ENCODE measurements around the gene ERMN. TPM values are rescaled to one million over a fixed set of nuclear protein-coding genes. Genes with fewer than 3 reads are reported as not detected.
"Not testable (repeated sequence)": the region's sequence is repeated elsewhere in the genome, so short reads cannot be mapped to it uniquely, and the experiment has no call there.

Gene ERMN
- total RNA-seq, 2 experiments from 2014 or later = 1.0 to 1.8 TPM

DNA sequence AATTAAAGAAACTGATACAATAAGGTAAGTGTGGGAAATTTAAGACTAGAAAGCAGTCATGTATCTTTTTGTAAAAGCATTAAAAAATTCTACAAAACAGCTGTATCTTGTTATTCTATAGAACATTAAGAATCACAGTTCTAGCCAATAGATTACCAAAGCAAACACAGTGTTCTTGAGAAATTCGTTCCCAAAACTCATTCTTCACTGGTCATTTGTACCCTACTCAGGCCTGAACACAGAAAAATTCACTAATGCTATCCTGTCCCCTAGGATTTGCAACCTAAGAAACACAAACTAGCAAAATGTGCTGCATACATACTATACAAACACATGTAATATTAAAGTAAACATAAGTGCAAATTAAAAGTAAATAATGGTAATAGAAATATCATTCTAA is 29.1 kb downstream of the ERMN start:
- DNase-seq = no peak
- intact Hi-C loops (cut with DNase I, micrococcal nuclease) = no loop called here
- Mint-ChIP-seq H3K4me3 (no peak overlapping the region), H3K27me3 (peaks cover 5% of the 10 kb centered on the region), H3K9me3 (ENCODE audit: low read depth) (no peaks in the 10 kb centered on the region), H3K4me1 (no peaks in the 10 kb centered on the region), H3K36me3 (ENCODE audit: low read depth) (no peaks in the 10 kb centered on the region), H3K27ac (no peak overlapping the region)
- POLR2A ChIA-PET = no interaction called here
- CTCF ChIA-PET = interaction anchor here (0.8 to 1.2 kb wide), 2 partner anchors 127 to 728 kb away, joined by 3 read pairs; no protein-coding TSS in a partner anchor
- no peak for ATAC-seq

DNA sequence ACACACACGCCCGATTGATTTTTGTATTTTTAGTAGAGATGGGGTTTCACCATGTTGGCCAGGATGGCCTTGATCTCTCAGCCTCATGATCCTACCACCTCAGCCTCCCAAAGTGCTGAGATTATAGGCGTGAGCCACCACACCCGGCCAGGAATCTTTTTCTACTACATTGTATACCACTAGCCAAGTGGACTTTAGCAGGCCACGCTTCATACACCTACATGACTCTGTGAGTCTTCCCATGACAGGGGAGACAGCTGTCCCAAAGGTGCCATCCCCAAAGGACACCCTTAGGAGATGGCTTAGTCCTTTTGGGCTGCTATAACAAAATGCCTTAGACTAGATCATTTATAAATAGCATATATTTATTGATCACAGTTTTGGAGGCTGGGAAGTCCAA is 32.8 kb downstream of the ERMN start:
- ChIA-PET CTCF (interaction anchor here (1.4 to 3.2 kb wide), 2 partner anchors 9 to 14 kb away, joined by 3 to 21 read pairs; no protein-coding TSS in a partner anchor), POLR2A (no interaction called here)
- intact Hi-C loops (cut with DNase I, micrococcal nuclease) = no loop called here
- ATAC-seq (no peak), DNase-seq (no peak)
- H3K4me3 Mint-ChIP-seq = no peak overlapping the region
- H3K36me3 Mint-ChIP-seq (ENCODE audit: low read depth) = no peaks in the 10 kb centered on the region
- H3K9me3 Mint-ChIP-seq (ENCODE audit: low read depth) = no peaks in the 10 kb centered on the region
- H3K27me3 Mint-ChIP-seq = peaks cover 3% of the 10 kb centered on the region
- no peak overlapping the region for H3K27ac Mint-ChIP-seq
- H3K4me1 Mint-ChIP-seq = no peaks in the 10 kb centered on the region

DNA sequence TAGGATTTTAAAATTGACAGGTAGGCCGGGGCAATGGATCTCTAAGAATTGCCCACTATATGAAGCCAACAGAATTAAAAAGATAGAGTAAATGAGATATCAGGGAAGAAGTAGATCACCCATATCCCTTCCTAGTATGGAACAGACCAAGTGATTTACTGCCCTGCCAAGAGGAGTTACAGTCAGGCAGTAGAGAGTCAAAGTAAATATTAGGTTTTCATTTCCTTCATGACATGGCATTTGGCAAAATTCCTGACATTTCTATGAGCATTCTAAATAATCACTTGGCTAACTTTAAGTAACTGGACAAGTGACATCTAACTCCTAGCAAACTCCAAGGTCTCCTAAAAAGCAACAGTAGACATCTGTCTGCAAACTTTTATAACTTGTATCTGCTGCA is 34.6 kb downstream of the ERMN start:
- Mint-ChIP-seq H3K4me3 (no peak overlapping the region), H3K27me3 (no peaks in the 10 kb centered on the region), H3K9me3 (ENCODE audit: low read depth) (no peaks in the 10 kb centered on the region), H3K36me3 (ENCODE audit: low read depth) (no peaks in the 10 kb centered on the region), H3K4me1 (no peaks in the 10 kb centered on the region), H3K27ac (no peak overlapping the region)
- ChIA-PET POLR2A (no interaction called here), CTCF (no interaction called here)
- ATAC-seq (no peak), DNase-seq (no peak)
- intact Hi-C loops (cut with DNase I, micrococcal nuclease) = no loop called here

DNA sequence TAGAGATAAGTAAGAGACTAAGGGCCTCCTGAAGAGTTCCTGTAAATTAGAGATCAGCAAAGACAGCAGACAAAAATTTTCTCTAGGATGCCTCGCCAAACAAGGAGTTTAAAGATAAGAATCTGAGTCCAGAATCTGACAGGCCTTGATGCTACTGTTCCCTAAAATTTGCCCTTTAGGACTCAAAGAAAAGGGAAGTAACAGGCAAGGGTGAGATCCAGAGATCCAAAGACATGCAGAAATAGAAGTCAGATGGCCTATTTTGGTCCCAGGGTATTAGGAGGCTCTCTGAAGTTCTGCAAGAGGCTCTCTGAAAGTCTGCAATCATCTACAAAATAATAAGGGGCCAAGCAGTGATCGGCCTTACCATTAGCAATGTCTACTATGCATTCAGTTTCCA is 35.1 kb downstream of the ERMN start:
- H3K4me1 Mint-ChIP-seq = no peaks in the 10 kb centered on the region
- POLR2A ChIA-PET = no interaction called here
- H3K27me3 Mint-ChIP-seq = no peaks in the 10 kb centered on the region
- no peak overlapping the region for H3K4me3 Mint-ChIP-seq
- intact Hi-C loops (cut with DNase I, micrococcal nuclease) = no loop called here
- CTCF ChIA-PET = interaction anchor here (3.5 kb wide), 1 partner anchor 12 kb away, joined by 21 read pairs; no protein-coding TSS in a partner anchor
- no peak for DNase-seq
- no peaks in the 10 kb centered on the region for H3K36me3 Mint-ChIP-seq (ENCODE audit: low read depth)
- no peak for ATAC-seq
- no peak overlapping the region for H3K27ac Mint-ChIP-seq
- no peaks in the 10 kb centered on the region for H3K9me3 Mint-ChIP-seq (ENCODE audit: low read depth)

DNA sequence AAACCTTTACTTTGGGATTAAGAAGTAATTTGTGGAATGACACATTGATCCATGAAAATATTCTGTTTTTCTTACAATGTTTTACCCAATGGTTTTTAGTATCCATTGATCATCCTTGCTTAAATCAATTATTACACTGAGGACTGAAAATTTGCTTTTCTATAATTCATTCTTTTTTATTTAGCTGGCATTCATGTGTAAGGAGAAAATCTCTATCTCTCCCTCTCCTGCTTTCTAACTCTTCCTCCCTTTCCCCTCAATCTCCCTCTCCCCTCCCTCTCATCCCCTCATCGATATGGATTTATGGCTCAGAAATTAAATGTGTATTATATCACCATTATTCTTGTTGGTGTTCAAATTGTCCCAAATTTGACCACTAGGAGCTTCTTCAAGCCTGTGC is 38.5 kb downstream of the ERMN start:
- Mint-ChIP-seq H3K4me3 (no peak overlapping the region), H3K9me3 (ENCODE audit: low read depth) (no peaks in the 10 kb centered on the region), H3K27me3 (peaks cover 4% of the 10 kb centered on the region), H3K27ac (no peak overlapping the region), H3K4me1 (no peaks in the 10 kb centered on the region), H3K36me3 (ENCODE audit: low read depth) (no peaks in the 10 kb centered on the region)
- POLR2A ChIA-PET = no interaction called here
- CTCF ChIA-PET = interaction anchor here (2.3 to 3.5 kb wide), 2 partner anchors 15 kb away, joined by 12 to 21 read pairs; no protein-coding TSS in a partner anchor
- ATAC-seq (no peak), DNase-seq (no peak)
- intact Hi-C loops (cut with DNase I, micrococcal nuclease) = no loop called here

DNA sequence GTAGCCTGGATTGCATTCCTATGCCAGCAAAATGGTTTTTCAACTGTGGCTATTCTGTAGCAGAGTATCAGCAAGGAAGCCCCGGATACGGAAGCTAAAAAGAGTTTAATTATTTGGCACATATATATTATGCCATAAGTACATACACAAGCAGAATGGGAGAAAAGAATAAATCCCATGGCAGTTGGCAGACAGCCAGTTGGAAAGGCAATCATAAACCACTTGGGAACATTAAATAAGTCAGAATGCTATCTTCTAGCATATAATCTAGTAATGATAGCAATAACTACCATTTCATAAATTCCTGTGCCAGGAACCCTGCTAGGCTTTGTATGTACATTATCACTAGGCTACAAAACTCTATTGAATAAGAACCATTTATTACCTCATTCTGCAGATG is 42.2 kb downstream of the ERMN start:
- DNase-seq = no peak
- Mint-ChIP-seq H3K27me3 (peaks cover 14% of the 10 kb centered on the region), H3K4me3 (no peak overlapping the region), H3K36me3 (ENCODE audit: low read depth) (no peaks in the 10 kb centered on the region), H3K4me1 (no peaks in the 10 kb centered on the region), H3K9me3 (ENCODE audit: low read depth) (peaks cover 2% of the 10 kb centered on the region), H3K27ac (no peak overlapping the region)
- ChIA-PET CTCF (no interaction called here), POLR2A (no interaction called here)
- intact Hi-C loops (cut with DNase I, micrococcal nuclease) = no loop called here
- no peak for ATAC-seq

DNA sequence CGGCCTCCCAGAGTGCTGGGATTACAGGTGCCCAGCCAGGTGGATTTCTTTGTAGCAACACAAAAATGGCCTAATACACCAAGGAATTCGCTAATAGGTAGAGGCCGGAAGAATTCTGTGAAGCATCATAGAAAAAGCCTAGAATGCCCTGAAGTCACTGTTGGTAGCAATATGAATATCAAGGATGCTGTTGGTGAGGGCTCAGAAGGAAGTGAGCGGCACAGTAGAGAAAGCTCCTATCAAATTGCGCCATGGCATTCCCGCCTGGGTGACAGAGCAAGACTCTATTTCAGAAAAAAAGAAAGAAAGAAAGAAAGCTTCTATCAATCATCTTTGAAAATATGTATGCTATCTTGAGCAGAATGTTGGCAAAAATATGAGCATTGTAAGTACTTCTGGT is 44.3 kb downstream of the ERMN start:
- Mint-ChIP-seq H3K36me3 (ENCODE audit: low read depth) (no peaks in the 10 kb centered on the region), H3K4me1 (no peaks in the 10 kb centered on the region), H3K27ac (no peak overlapping the region), H3K4me3 (no peak overlapping the region), H3K9me3 (ENCODE audit: low read depth) (peaks cover 2% of the 10 kb centered on the region), H3K27me3 (peaks cover 27% of the 10 kb centered on the region)
- DNase-seq (no peak), ATAC-seq (no peak)
- intact Hi-C loops (cut with DNase I, micrococcal nuclease) = no loop called here
- ChIA-PET CTCF (interaction anchor here (0.6 to 1.5 kb wide), 6 partner anchors 16 to 216 kb away, joined by 3 to 4 read pairs (median 4); no protein-coding TSS in a partner anchor), POLR2A (no interaction called here)

DNA sequence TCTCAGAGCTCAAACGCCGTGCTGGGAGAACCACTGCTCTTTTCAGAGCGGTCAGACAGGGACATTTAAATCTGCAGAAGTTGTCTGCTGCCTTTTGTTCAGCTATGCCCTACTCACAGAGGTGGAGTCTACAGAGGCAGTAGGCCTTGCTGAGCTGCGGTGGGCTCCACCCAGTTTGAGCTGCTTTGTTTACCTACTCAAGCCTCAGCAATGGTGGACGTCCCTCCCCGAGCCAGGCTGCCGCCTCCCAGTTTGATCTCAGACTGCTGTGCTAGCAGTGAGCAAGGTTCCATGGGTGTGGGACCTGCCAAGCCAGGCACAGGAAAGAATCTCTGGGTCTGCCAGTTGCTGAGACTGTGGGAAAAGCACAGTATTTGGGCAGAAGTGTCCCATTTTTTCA is 46.3 kb downstream of the ERMN start:
- H3K9me3 Mint-ChIP-seq (ENCODE audit: low read depth); DNase-seq; intact Hi-C loops (cut with DNase I, micrococcal nuclease); H3K4me1 Mint-ChIP-seq; H3K36me3 Mint-ChIP-seq (ENCODE audit: low read depth); ATAC-seq; H3K4me3 Mint-ChIP-seq; H3K27ac Mint-ChIP-seq: not testable (repeated sequence)
- CTCF ChIA-PET = interaction anchor here (0.8 to 1.6 kb wide), 2 partner anchors 18 to 23 kb away, joined by 3 to 10 read pairs; no protein-coding TSS in a partner anchor
- POLR2A ChIA-PET = interaction anchor here (0.6 kb wide), 1 partner anchor 89 kb away, joined by 3 read pairs; no protein-coding TSS in a partner anchor
- peaks cover 29% of the 10 kb centered on the region for H3K27me3 Mint-ChIP-seq

DNA sequence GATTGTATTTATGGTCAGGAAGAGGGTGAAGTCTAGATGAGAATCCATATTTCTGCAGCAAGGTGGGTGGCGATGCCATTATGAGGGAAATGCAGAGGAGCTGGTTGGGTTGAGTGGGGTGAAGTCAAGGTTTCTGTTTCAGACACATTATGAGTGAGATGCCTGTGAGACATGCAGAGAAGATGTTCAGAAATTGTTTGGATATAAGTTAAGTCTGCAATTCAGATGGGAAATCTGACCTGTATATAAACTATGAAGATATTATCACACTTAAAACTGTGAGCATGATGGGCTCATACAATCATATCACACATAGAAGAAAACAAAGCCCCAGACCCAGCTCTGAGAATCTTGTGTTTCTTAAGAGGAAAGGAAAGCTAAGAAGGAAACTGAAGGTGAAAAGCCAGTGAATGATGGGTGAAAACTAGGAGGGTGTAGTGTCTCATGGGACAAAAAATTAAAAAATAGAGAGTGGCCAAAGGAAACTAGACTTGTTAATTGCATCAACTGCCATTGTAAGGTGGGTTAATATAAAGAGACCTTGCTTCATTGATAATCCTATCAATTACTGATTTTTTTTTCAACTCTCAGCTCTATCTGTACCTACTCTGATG is 53.9 kb downstream of the ERMN start:
- ATAC-seq (peak; percentile 82), DNase-seq (peak; percentile 39)
- H3K27me3 Mint-ChIP-seq = peaks cover 7% of the 10 kb centered on the region
- H3K36me3 Mint-ChIP-seq (ENCODE audit: low read depth) = no peaks in the 10 kb centered on the region
- POLR2A ChIA-PET = interaction anchor here (0.6 to 0.8 kb wide), 4 partner anchors 11 to 791 kb away, joined by 3 to 7 read pairs (median 4); no protein-coding TSS in a partner anchor
- CTCF ChIA-PET = interaction anchor here (0.6 to 2.4 kb wide), 5 partner anchors 11 to 32 kb away, joined by 3 to 12 read pairs (median 4); partner anchors contain the start of gene GALNT5
- H3K4me3 Mint-ChIP-seq = no peak overlapping the region
- H3K27ac Mint-ChIP-seq = peak overlapping the region; percentile 32
- H3K9me3 Mint-ChIP-seq (ENCODE audit: low read depth) = no peaks in the 10 kb centered on the region
- peaks cover 27% of the 10 kb centered on the region for H3K4me1 Mint-ChIP-seq
- intact Hi-C loops (cut with DNase I, micrococcal nuclease) = no loop called here

DNA sequence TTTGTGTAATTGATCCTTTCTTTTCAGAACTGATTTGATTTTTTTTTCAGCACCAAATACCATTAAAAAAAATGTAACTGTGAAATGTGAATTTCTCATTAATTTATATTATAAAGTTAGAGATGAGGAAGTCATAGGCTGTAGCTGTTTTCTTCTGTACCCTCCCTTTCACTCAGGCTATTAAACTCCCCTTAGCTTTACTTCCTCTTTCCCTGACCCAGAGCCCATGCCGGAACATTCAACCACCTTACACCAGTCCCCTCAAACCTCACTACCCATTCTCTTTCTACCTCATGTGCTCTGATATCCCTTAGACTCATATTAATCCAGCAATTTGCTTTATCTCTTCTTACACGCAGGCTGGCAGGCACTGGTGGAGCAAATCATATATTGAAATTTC is 55.7 kb downstream of the ERMN start:
- Mint-ChIP-seq H3K27me3 (peaks cover 7% of the 10 kb centered on the region), H3K4me1 (peaks cover 27% of the 10 kb centered on the region), H3K9me3 (ENCODE audit: low read depth) (no peaks in the 10 kb centered on the region), H3K4me3 (no peak overlapping the region), H3K27ac (no peak overlapping the region), H3K36me3 (ENCODE audit: low read depth) (no peaks in the 10 kb centered on the region)
- intact Hi-C loops (cut with DNase I, micrococcal nuclease) = loop anchor here in 1 of 2 experiments (10.0 kb wide), 1 partner anchor 925 kb away; no protein-coding TSS in a partner anchor
- no peak for DNase-seq
- POLR2A ChIA-PET = no interaction called here
- ATAC-seq = no peak
- CTCF ChIA-PET = interaction anchor here (0.9 to 2.4 kb wide), 4 partner anchors 9 to 97 kb away, joined by 3 to 12 read pairs (median 4); no protein-coding TSS in a partner anchor

DNA sequence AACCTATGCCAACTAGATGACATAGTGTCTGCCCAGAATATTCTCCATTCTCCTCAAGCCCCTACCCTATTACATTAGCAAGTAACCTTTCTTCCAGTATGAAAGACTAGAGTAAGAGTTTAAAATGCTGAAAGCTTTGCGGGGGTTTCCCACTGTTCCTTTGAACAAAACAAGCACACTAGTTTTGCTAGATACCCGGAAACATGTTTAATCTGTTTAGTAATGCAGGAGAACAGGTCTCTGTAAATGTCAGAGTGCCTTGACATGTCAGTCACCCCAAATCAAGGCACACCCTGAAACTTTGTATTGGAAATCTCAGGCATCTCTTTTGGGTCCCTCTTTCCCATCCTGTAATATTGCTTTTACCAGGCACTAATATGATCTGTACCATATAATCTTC is 56.6 kb downstream of the ERMN start:
- intact Hi-C loops (cut with DNase I, micrococcal nuclease) = loop anchor here in 1 of 2 experiments (10.0 kb wide), 1 partner anchor 926 kb away; no protein-coding TSS in a partner anchor
- DNase-seq (no peak), ATAC-seq (no peak)
- Mint-ChIP-seq H3K9me3 (ENCODE audit: low read depth) (no peaks in the 10 kb centered on the region), H3K27ac (no peak overlapping the region), H3K36me3 (ENCODE audit: low read depth) (no peaks in the 10 kb centered on the region), H3K4me3 (no peak overlapping the region), H3K4me1 (peaks cover 27% of the 10 kb centered on the region), H3K27me3 (peaks cover 3% of the 10 kb centered on the region)
- POLR2A ChIA-PET = no interaction called here
- CTCF ChIA-PET = interaction anchor here (1.5 kb wide), 1 partner anchor 34 kb away, joined by 4 read pairs; no protein-coding TSS in a partner anchor
